Renal pelvis (tissue), 4 donors: Measurements from ENCODE around the gene ANO5. TPM values are rescaled to one million over a fixed set of nuclear protein-coding genes. Genes with fewer than 3 reads are reported as not detected.
"Not testable (repeated sequence)": the region's sequence is repeated elsewhere in the genome, so short reads cannot be mapped to it uniquely, and the experiment has no call there.

Experiments used
- DNase-seq: peaks from one replicate; pipeline ENCODE4 v3.0.0-alpha.2; 2013
- polyA plus RNA-seq, 3 donors: library from polyadenylated mRNA; unstranded; fragments of 120-200 nt; gene quantifications; one replicate each; pipeline ENCODE4 v1.2.1, GENCODE V29; 2013; ENCODE audit not compliant: insufficient read length in 3 of 3

Gene ANO5
- polyA plus RNA-seq, 3 donors, result 3.3 to 5.4 (median 3.5) TPM

DNA sequence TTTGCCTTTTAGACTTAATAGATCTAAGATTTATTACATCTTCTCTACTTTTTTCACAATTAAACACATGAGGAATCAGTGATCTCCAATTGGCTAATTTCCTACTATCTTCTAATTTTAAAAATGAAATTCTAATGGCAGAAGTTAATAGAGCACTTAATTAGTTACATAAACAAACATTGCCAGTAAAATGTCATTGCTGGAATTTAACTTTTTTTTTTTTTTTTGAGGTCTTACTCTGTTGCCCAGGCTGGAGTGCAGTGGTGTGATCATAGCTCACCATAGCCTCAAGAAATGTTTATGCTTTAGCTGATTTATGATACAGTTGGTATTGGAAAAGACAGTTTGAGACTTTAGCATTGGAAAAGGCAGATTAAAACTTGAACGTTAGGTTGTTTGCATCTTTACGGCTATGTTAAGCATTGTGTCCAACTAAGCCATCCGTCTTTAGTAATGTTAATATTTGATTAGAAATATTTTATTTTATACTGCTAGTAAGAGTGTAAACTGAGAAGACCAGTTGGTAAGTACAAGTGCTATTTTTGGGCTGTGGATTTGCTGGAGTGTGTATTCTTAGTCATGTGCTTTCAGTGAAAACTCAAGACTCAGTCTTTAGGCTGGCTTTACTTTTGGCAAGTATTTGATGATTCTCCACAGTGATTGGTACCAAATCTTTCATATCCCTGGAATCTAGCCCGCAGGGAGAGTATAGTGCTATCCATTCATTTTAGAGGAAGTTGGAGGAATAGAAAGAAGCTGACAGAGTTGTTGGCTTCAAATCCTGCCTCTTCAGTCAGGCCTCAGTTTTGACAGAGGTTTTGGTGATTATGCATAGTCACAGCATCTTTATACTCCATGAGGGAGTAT lies 4.5 kb downstream of the ANO5 start:
- no peak for DNase-seq

GRCh38 chr11:22199243-22199642 lies 6.4 kb downstream of the ANO5 start:
- DNase-seq, result no peak

DNA sequence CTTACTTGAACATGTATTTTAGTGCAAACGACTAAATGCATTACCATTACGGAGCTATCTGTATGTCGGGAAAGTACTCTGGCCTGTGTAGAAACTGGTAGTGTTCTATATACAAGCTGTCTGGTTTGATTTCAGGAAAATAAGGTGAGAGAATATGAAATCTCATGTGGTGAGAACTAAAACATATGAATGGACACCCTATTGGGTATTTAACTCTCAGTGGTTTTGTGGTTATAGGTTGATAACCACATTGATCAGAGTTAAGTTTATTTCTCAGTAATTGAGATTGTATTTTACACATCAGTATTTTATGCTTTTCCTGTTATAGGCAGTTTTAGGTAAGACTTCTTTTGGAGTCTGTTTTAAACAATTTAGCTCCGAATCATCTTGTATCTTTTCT lies 10.4 kb downstream of the ANO5 start:
- no peak for DNase-seq

DNA sequence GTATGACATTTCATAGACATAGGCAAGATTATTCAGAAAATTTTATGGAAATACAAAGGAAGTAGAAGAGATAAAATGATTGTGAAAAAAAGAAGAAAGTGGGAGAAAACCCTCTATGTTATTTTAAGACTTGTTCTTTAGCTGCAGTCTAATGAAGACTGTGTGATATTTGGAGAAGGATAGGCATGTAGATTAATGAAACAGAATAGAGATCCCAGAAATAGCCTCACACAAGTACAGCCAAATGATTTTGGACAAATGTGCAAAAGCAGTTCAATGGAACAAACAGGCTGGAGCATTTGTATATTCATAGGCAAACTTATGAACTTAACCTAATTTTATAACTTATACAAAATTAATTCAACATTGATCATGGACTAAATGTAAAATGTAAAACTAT lies 14.3 kb downstream of the ANO5 start:
- DNase-seq, result no peak

GRCh38 chr11:22208151-22208858 lies 15.4 kb downstream of the ANO5 start:
- no peak for DNase-seq

DNA sequence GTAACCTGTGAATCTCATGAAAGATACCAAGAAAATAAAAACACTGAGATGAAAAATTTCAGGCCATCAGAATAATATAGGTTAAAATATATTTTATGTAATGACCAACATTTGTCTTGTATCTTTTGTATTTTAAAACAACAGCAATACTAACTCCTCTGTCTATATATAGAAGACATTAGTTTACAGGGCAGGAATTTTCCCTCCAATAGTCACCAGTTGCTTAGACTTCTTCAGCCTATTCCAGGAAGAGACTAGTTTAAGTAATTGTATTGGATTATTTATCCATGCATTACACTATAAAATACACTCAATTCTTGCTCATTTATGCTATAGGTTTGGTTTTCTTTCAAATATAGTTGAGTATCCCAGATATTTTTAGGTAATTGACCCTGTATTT lies 24.1 kb downstream of the ANO5 start:
- no peak for DNase-seq

- DNase-seq, result no peak
These were observed 28.3 kb downstream of the ANO5 start for GRCh38 chr11:22221143-22221542.

DNA sequence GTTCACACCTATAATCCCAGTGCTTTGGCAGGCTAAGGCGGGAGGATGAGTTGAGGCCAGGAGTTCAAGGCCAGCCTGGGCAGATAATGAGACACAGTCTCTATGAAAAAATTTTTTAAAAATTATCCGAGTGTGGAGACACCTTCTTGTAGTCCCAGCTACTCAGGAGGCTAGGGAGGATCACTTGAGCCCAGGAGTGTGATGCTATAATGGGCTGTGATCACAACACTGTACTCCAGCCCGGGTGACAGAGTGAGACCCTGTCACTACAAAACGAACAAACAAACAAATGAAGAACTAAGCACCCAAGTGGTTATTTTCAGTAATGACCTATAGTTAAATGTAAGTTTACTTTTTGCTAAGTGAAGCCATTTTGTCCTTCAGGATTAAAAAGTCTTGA lies 32.3 kb downstream of the ANO5 start:
- no peak for DNase-seq

GRCh38 chr11:22234743-22235142 lies 41.9 kb downstream of the ANO5 start:
- no peak for DNase-seq

DNA sequence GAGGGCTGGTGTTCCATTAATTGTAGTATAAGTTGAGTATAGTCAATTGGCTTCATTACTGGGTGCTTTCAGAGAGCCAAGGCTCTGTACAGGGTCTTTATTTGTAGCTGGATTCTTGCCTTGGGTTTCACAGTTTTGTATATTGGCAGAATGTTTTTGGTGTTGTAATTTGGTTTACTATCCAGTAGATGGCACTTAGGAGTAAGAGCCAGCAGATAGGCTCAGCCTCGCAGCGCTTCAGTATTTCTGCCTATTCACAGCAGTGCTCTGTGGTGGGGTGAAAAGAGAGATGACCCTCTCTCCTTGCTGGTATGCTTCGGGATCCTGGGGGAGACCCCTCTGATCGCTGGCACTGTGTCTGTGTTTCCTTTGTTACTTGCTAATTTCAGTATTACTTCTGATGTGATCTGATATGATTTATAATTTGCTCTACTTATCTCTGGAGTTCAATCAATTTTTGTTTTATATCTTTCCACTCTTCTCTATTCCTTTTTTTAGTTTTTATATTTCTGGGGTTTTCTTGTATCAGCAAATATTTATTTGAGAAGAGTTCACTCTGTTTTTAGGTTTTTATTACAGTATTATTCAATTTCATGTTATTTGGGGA lies 52.2 kb downstream of the ANO5 start:
- DNase-seq, result peak; percentile 4

DNA sequence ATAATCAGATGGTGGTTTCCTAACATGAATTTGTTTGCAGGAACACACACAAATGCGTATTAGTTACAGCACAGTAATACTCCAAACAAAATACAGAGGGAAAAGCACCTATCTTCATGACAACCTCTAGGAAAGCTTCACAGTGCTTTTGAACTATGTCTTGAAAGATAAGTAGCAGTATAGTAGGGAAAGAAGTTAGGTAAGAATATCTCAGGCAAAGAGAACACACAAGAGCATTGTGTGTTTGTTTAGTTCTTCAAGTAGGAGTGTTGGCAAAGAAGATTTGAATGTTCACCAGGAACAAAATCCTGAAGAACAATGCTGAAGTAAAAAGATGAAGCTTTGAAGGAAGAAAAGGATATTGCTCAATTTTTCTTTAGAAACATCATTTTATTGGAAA lies 54.1 kb downstream of the ANO5 start:
- DNase-seq, result no peak

DNA sequence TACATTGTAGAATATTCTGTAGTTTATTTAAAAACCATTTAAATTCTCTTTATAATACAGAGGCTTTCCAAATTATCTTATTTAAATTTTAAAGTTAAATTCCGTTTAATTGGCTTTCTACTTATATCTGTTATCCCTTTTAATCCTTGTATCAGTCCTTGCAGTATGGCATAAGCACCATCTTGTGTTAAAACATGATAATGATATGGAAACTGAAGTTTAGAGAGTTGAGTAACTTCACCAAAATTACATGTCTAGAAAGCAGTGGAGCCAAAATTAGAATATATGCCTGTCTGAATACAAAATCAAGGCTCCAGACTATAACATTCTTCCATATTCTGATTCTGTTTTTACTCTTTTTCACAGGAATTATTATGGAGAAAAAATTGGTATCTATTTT lies 57.0 kb downstream of the ANO5 start:
- DNase-seq, result no peak

GRCh38 chr11:22256876-22257275 lies 64.0 kb downstream of the ANO5 start:
- no peak for DNase-seq

- DNase-seq, result no peak
These were observed 70.7 kb downstream of the ANO5 start for GRCh38 chr11:22263613-22264012.

DNA sequence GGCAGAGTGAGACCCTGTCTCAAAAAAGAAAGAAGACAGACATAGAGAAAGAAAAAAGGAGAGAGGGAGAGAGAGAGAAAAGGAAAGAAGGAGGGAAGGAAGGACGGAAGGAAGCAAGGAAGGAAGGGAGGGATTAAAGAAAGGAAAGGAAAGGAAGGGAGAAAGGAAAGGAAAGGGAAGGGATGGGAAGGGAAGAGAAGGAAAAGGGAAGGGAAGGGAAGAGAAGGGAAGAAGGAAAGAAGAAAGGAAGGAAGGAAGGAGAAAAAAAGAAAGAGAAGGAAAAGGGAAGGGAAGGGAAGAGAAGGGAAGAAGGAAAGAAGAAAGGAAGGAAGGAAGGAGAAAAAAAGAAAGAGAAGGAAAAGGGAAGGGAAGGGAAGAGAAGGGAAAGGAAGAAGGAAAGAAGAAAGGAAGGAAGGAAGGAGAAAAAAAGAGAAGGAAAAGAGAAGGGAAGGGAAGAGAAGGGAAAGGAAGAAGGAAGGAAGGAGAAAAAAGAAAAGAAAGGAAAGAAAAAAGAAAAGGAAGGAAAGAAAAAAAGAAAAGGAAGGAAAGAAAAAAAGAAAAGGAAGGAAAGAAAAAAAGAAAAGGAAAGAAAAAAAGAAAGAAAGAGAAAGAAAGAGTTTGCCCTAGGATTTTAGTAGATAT lies 76.2 kb downstream of the ANO5 start:
- not testable (repeated sequence) for DNase-seq

- no peak for DNase-seq
These were observed 80.9 kb downstream of the ANO5 start for GRCh38 chr11:22273781-22274180.

GRCh38 chr11:22275600-22275999 lies 82.7 kb downstream of the ANO5 start:
- DNase-seq, result no peak

GRCh38 chr11:22276535-22276934 lies 83.7 kb downstream of the ANO5 start:
- DNase-seq, result no peak

GRCh38 chr11:22284991-22285390 lies 92.1 kb downstream of the ANO5 start:
- not testable (repeated sequence) for DNase-seq

DNA sequence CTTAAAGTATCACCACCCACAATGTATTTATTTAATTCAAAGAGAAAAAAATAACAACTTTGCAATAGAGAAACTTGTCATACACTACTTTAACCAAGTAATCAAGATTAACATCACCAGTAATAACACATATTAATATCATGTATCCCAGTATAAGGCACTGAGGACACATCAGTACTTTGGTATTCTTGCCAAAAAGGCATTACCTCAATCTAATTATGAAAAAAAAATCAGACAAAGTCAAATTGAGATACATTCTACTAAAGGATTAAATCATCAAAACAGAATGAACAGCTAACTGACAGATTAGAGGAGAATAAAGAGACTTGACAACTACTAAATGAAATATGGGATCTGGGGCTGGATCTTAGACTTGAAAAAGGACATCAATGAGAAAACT lies 109.5 kb downstream of the ANO5 start:
- no peak for DNase-seq

- DNase-seq, result peak; percentile 4
These were observed 111.6 kb downstream of the ANO5 start for GRCh38 chr11:22304337-22304961.

DNA sequence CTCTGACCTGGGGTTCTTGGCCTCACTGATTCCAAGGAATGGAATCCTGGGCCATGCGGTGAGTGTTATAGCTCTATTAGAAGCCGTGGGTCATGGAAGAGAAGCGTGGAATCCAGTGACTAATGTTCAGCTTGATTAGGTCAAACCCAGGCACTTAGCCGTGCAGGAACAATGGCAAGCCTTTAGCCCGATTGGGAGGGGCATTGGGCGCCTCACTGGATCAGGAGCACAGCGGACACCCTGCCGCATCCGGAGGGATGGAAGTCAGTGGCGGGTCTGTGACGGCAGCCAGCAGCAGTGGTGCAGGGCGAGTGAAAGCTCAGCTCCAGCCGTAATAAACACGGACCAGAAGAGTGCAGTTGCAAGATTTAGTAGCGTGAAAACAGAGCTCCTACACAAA lies 124.8 kb downstream of the ANO5 start:
- DNase-seq, result no peak
